ENCODE measurements around the gene PEF1. TPM values are rescaled to one million over a fixed set of nuclear protein-coding genes. Genes with fewer than 3 reads are reported as not detected.

The PEF1 gene
- total RNA-seq, 3 donors from 2014 or later (not counting 1 experiment from before 2014, with no cell fraction given) = 48.9 to 62.8 (median 49.9) TPM

- intact Hi-C loops (cut with micrococcal nuclease) = no loop called here
- peaks cover 22% of the 10 kb centered on the region for H3K27me3 ChIP-seq (ENCODE audit: control insufficient read depth, insufficient read depth, low read length)
- Mint-ChIP-seq H3K27ac (no peak overlapping the region), H3K27me3 (ENCODE audit: low read depth in 2 of 2) (peaks cover 13 to 29% of the 10 kb centered on the region in 2 donors), H3K4me3 (no peak overlapping the region), H3K9me3 (no peaks in the 10 kb centered on the region), H3K36me3 (no peaks in the 10 kb centered on the region), H3K4me1 (peaks cover 12 to 13% of the 10 kb centered on the region in 2 donors)
- no peak for TF ChIP-seq CTCF (IDR thresholded peaks at IDR 0.05)
- DNase-seq (peak in 1 of 2 donors; percentile 7), ATAC-seq (no peak)
- no peak overlapping the region for H3K27ac ChIP-seq (ENCODE audit: low read length)
- H3K36me3 ChIP-seq (ENCODE audit: control insufficient read depth, insufficient read depth, low read length) = no peaks in the 10 kb centered on the region
- WGBS (ENCODE audit: insufficient coverage) = 83% methylated on average over 23 of the region's 23 CpGs
- H3K9me3 ChIP-seq (ENCODE audit: control insufficient read depth, insufficient read depth, low read length) = no peaks in the 10 kb centered on the region
- H3K4me3 ChIP-seq (ENCODE audit: low read length) = no peak overlapping the region
- H3K4me1 ChIP-seq (ENCODE audit: control insufficient read depth, insufficient read depth, low read length) = peaks cover 9% of the 10 kb centered on the region
Measured at GRCh38 chr1:31618916-31619846, 25.5 kb downstream of the PEF1 start.

- Histone ChIP-seq H3K9me3 (ENCODE audit: control insufficient read depth, insufficient read depth, low read length) (no peaks in the 10 kb centered on the region), H3K36me3 (ENCODE audit: control insufficient read depth, insufficient read depth, low read length) (no peaks in the 10 kb centered on the region), H3K4me1 (ENCODE audit: control insufficient read depth, insufficient read depth, low read length) (peaks cover 9% of the 10 kb centered on the region), H3K27ac (ENCODE audit: low read length) (no peak overlapping the region), H3K4me3 (ENCODE audit: low read length) (no peak overlapping the region), H3K27me3 (ENCODE audit: control insufficient read depth, insufficient read depth, low read length) (peaks cover 22% of the 10 kb centered on the region)
- no peak overlapping the region for H3K27ac Mint-ChIP-seq
- DNase-seq (peak; percentile 33 to 64), ATAC-seq (peak; percentile 51 to 86 (median 76))
- no peaks in the 10 kb centered on the region for H3K36me3 Mint-ChIP-seq
- 15% methylated on average over 56 of the region's 56 CpGs for WGBS (ENCODE audit: insufficient coverage)
- H3K27me3 Mint-ChIP-seq (ENCODE audit: low read depth in 2 of 2) = peaks cover 13 to 29% of the 10 kb centered on the region in 2 donors
- peak; percentile 85 for TF ChIP-seq CTCF (IDR thresholded peaks at IDR 0.05)
- H3K4me3 Mint-ChIP-seq = no peak overlapping the region
- intact Hi-C loops (cut with micrococcal nuclease) = no loop called here
- H3K4me1 Mint-ChIP-seq = peaks cover 12 to 13% of the 10 kb centered on the region in 2 donors
- H3K9me3 Mint-ChIP-seq = no peaks in the 10 kb centered on the region
Measured at GRCh38 chr1:31617916-31618746, 26.5 kb downstream of the PEF1 start.

- no peak within 1 kb of the TSS for H3K4me3 ChIP-seq (ENCODE audit: low read length)
- Mint-ChIP-seq H3K9me3 (no peaks in the 10 kb centered on the region), H3K27ac (no peak within 1 kb of the TSS), H3K36me3 (no peaks in the 10 kb centered on the region), H3K4me1 (peaks cover 12 to 13% of the 10 kb centered on the region in 2 donors), H3K4me3 (peak within 1 kb of the TSS; percentile 49), H3K27me3 (ENCODE audit: low read depth in 2 of 2) (peaks cover 13 to 29% of the 10 kb centered on the region in 2 donors)
- H3K27me3 ChIP-seq (ENCODE audit: control insufficient read depth, insufficient read depth, low read length) = peaks cover 22% of the 10 kb centered on the region
- ATAC-seq (peak in 2 of 3 donors; percentile 25 to 39), DNase-seq (peak in 1 of 2 donors; percentile 5)
- TF ChIP-seq CTCF (IDR thresholded peaks at IDR 0.05) = no peak
- H3K27ac ChIP-seq (ENCODE audit: low read length) = no peak within 1 kb of the TSS
- peaks cover 9% of the 10 kb centered on the region for H3K4me1 ChIP-seq (ENCODE audit: control insufficient read depth, insufficient read depth, low read length)
- intact Hi-C loops (cut with micrococcal nuclease) = no loop called here
- H3K9me3 ChIP-seq (ENCODE audit: control insufficient read depth, insufficient read depth, low read length) = no peaks in the 10 kb centered on the region
- no peaks in the 10 kb centered on the region for H3K36me3 ChIP-seq (ENCODE audit: control insufficient read depth, insufficient read depth, low read length)
- WGBS (ENCODE audit: insufficient coverage) = 11% methylated on average over 48 of the region's 48 CpGs
Measured at GRCh38 chr1:31617218-31617915, 27.3 kb downstream of the PEF1 start, which contains the start of gene HCRTR1. Gene HCRTR1, plus strand, starts transcription at chr1:31617689. Its CDS starts 1,504 bp downstream, at chr1:31619193.
